GM18520 (cell line): ENCODE data around the gene IQGAP2.

Experiments used
- ATAC-seq: cut with Tn5 transposase; IDR thresholded peaks from one replicate; pipeline ENCODE4 v1.9.1; 2021; ENCODE audit not compliant: unreplicated experiment

IQGAP2 gene

DNA sequence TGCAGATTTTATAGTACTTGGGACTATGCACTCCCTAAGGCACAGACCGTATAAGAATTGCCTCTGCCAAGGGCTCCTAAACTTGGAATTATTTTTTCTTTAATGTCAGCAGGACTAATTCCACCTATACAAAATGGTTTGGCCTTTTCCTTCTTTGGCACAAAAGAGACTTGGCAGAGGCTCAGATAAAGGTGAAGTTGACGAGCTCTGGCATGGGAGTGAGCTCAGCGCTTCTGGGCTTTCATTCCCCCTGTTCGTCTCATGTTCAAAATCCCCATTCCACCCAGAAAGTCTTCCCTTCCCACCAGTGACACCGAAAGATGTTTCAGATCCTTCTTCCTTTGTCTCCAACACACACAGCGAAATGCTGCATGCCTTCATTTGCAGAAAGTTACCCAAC is 158.9 kb downstream of the IQGAP2 start:
- ATAC-seq = no peak

DNA sequence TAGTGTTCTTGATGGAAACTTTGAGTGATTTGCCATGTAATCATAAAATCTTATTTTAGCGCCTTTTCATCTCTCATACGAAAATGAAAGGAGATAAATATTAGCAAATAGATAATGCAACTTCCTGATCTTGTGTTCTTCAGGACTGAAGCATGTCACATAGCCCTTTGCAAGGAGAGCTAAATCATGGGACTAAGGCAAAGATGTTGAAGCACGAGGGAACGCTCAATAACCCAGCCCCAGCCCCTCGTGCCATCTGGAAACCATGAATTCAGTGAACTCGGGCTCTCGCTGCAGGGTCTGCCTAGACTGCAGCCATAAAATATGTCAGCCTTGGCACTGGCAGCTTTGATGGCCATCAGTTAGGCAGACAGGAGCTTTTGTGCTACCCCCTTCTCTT is 161.9 kb downstream of the IQGAP2 start:
- no peak for ATAC-seq

DNA sequence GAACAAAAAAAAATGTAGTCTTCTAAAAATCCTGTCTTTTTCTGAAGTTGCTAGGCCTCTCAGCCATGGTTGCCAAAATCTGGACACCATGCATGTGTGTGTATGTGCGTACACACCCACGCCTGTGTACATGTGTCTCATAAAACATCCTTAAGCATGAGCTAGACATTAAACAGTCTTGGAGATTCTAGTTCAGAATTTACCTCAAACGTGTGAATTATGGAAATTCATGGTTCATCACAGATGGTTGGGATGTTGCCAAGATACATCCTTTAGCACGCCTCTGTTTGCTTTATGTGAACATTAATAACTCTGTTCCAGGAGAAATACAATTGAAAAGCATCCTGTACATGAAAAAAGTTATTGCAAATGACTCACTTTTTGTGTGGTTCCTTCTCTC is 167.1 kb downstream of the IQGAP2 start:
- no peak for ATAC-seq

DNA sequence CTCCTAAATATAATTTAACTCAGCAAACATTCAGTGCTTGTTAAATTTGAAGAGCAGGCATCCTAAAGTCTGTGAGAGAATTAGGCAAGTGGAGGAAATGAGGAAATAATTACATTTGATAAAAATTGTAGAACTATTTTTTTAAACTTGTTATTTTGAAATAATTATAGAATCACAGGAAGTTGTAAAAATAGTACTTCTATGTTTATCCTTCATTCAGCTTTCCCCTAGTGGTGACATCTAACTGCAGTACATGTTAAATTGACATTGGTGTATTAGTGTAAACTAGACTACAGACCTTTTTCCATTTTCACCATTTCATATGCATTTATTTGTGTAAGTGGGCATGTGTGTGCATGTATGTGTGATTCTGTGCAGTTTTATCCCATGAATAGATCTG is 168.5 kb downstream of the IQGAP2 start:
- ATAC-seq = no peak

DNA sequence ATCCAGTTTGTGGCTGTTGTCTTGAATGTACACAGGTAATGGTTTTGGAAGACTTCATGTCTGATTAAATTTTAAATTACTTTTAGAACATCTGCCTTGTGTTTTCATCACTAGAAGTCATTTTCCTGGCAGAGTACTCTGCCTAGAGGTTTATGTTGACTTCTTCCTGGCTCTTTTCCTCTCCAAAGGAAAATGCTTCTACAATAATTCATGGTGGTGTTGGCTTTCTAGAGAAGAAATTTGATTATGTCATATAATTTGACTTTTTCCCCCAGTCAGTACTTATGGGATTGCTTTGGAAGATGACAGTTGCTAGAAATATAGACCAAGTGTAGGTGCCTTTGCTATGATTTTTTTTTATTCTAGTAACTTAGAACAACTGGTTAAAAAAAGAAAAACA is 173.4 kb downstream of the IQGAP2 start:
- no peak for ATAC-seq

DNA sequence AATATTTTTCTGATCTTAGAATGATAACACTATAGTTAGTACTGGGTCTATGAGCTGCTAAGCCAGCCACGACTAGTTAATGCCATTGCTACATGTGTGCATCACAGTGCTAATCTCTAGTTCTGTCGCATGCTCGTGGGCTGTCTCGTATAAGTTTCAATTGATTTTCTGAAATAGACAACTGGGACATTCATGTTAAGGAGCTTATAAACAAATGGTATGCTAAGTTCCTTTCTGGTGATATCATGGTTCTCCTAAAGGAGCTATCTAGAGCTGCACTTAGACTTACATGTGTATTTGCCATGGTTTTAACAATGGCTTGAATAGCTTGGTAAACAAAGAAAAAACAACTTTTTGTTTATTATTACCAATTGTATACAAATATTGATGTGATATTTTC is 173.9 kb downstream of the IQGAP2 start:
- ATAC-seq = no peak

DNA sequence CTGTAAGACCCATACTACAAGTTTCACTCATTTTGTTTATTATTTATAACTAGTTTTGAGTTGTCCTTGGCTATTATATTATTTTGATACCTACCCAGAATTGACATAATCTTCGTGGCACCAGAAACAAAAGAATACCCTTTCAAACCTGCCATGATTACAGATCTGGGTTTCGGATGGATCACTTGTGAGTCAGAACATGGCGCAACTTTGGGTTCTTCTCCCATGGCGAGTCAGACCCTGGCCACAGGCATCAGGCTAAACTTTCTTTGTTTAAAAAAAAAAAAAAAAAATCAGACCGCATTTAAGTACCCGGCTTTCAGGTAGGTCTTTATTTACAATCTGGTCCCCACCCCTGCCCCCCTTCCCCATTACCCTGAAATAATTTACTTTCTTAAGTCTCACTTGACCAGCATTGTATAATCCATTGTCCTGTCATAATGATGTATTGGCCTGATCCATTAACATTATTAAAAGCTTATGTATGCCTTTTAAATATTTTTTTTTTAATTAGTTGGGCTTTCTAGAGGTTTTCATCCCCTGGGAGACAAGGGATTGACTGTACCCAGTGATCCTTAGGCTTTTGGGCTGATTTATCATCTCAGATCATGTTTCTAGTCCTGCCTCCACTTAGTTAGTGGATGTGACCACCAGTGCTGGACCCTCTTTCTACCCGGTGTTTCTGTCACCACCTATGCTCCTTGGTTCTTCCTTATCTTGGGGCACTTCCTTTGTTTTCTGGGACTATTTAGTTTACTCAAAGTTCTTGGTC is 176.3 kb downstream of the IQGAP2 start:
- no peak for ATAC-seq

DNA sequence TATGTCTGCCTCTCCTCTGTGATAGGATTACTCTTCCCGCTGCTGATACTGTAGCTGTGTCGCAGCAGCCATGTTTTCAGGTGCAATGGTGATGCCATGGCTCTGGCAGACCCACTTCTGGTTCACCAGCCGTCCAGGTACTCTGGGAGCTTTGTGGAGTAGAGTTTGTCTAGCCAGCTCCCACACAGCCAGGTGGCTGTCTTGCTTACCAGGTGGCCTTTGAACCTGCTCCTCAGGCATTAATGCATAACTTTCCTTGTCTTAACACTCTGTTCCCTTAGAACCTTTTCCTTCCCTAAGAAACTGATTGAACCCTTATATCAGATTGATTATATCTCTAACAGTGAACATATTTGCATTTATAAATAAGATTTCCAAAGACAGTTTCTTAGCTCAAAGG is 177.9 kb downstream of the IQGAP2 start:
- ATAC-seq = no peak

DNA sequence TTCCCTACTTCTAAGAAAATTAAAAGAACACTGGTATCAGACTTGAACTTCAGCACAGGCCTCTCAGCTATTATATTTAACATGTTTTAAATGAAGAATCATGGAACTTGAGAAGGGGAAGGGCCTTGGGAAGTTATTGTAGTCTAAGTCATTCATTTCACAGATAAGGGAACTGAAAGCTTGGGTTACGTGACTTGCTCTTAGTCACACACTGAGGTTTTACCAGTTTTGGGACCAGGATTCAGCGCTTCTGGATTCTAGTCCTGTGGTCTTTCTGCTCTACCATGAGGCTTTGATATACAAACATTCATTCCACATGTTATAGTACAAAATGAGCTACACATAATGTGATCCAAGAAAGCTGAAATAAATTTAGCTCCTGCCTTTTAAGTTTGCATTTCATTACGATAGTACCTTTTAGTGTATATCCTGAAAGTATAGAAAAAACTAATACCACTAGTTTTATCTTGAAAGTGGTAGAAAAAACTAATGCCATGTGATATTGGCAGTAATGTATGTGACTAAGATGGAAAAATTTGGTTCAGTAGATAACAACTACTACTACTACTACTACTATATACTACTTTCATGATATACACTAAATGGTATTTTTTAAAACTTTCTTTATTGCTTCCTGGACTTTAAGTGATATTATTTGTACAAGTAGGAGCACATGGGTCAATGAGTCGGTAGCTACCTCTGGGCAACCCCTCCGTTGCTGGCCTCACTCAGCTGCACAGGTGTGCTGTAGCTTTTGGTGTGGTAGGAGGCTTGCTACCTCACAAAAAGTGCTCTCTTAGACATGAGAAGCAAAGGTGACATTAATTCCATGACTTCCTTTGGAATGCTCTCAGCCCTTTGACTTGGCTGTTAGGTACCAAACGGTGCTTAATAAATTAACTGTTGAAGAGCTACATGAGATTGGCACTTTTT is 179.4 kb downstream of the IQGAP2 start:
- peak; percentile 73 for ATAC-seq

DNA sequence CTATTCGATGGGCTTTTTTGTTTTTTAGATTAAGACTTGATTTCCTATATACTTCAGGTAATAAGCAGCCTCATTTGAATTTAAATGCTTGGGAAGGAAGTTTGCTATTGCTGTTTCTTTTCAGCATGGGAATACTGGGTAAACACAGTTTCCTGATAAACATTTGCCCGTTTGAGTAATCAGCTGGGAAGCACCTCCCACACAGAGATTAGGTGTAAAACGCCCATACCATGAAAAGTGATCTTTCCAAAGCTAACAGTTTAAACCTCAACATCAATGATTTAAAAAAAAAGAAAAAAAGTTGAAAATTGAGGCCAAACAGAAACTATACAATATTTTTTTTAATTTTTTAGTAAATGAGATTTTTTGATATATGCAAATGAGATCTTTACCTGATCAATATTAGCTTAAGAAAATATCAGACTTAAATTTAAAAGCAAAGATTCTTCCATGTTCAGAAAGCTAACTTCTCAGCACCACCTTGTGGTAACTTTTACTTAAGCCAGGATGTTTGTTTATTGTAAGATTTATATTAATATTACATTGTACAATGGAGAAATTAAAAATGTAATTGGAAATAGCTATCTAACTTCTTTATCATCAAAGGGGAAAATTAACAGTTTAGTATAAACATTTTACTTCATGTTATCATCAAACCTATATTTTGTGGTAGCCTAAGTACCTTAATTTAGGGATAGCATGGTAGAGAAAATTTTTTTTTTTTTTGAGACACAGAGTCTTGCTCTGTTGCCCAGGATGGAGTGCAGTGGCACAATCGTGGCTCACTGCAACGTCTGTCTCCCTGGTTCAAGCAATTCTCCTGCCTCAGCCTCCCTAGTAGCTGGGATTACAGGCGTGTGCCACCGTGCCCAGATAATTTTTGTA is 180.3 kb downstream of the IQGAP2 start:
- no peak for ATAC-seq

DNA sequence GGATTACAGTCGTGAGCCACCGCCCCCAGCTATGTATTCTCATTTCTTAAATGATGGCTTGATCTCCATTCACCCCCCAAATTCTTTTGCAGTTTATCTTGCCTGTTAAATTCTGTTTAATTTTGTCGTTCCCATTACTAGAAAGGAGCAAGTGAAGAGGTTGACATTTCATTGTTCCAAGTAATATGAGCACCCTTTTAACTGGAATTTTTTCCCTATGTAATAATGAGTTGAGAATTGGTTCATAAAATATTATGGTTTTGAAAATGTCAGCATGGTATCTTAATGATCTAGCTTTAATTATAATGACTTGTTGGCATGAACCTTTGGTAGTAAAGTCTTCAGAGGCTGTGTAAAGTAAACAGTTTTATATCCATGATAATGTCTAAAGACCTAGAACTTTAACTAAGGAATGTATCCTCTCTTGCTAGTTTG is 182.7 kb downstream of the IQGAP2 start:
- no peak for ATAC-seq

DNA sequence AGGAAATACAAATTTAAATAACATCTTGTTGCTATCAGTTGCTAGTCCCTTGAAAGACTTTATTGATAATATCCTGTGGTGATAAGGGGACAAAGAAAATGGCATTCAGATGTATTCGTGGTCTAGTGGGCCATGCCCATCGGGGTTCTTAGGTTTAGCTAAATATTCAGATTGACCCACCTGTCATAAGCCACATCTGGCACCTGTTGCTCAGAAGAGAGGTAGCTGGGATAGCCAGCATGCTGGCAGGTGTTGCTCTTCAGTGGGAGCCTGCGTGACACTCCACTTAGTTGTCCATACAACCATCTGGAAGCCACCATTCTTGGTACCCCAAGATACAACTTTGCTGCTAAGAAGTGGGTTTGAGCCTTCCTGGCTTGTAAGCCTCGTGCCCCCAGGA is 183.4 kb downstream of the IQGAP2 start:
- ATAC-seq = no peak

DNA sequence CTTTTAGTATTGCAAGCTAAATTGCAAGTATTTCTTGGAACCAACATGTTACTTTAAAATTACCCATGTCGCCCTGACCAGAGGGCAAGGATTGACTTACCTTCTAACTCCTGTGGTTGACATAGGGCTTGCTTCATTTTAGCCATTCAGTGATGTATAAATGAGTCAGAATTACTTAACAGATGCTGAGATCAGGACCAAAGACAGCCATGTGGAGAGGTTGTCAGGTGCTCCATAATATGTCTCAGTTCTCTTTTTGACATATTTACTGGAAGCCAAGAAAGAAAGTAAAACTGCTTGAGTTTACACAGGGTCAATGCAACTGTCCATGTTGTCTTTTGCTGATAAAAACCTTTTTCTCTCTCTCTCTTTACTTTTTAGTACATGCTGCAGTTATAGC is 186.9 kb downstream of the IQGAP2 start:
- peak; percentile 94 for ATAC-seq

DNA sequence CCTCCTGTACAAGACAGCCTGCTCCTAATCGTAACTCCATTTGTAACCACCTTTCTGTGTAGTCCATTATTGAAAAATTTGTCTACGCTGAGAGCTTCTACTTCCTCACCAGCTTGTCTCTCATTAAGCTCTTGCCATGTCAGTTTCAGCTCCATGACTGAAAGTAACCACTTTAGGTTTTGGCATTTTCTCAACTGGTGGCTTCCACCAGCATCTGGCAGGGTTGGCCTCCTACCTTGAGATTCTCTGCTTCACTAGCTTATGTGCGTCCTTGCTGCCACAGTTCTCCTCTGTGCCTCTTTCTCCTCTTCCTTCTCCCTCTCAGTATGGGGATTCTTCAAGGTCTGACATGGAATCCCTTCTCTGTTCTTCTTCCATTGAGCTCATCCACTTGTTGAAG is 188.3 kb downstream of the IQGAP2 start:
- ATAC-seq = no peak

DNA sequence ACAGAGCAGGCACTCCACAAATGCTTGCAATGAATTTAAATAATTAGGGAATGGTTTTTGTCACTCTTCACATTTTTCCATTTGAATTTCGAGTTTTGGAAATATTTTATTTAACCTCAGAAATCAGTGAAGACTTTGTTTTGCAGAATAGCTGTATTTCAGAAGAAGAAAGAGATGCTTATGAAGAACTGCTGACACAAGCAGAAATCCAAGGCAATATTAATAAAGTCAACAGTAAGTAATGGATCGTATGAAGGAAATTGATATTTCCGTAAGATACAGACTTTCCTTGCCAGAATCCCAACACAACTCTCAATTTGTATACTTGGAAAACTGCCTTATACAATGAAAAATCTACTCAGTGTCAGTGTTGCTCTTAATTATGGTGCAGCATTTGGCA is 189.6 kb downstream of the IQGAP2 start:
- ATAC-seq = no peak

DNA sequence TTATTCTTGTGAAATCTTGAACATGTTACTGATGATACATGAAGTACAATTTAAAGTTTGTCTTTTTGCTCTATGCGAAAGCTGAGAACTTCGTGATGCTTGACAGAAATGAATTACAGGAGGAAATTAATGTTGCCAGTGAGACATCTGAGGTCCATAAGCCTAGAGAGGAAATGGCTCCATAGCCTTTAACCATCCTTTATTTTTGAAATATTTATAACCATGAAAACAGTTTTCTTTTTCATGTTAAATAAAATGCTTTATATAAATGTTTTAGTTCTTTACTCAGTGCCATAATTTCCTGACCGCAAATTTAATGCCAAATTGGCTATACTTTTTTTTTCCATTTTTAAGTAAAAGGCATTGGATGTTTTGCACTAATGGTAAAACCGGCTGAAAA is 191.0 kb downstream of the IQGAP2 start:
- ATAC-seq = no peak

DNA sequence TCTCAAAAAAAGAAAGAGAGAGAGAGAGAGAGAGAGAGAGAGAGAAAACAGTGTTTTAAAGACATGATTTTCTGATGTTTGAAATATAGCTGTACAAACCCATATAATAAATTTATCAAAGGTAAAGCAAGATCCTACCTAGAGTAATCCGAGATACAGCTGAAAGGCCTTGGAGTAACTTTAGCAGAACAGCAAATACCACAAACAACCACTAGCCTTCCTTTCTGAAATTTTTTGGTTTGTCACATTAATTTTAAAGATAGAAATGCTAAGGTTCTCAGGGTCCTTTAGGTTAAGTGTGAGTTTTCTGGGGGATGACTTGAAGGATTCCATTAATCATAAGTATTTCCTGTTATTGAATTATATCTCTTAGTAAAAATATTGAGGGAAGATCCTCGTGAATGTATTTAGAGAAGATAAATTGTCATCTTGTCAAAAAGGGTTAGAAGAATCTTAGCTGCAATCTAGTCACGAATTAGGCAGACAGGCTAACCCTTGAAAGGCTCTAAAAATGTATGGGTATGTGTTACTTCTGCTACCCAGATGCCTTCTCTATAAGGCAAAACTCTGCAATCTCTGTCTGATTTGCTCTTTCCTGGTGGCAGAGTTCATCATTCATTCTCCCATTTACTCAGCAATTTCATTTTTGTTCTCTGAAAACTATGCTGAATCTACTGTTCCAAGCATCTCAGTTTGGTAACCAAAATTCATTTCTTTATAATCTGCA is 192.8 kb downstream of the IQGAP2 start:
- ATAC-seq = no peak

DNA sequence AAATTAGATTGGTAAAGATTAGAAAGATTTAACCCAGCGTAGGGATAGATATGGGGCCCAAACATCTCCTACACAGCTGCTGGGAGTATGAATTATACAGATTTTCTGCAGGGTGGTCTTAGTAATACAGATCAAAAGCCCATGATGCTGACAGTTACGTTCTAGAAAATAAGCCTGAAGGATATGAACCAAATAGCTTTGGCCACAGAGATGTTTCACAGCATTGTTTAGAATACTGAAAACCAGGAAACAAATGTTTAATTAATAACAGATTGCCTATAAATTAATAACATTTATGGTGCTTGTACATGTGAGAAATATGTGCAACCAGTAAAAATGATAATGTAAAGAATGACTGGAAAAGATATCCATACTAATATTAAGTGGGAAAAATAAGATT is 195.4 kb downstream of the IQGAP2 start:
- no peak for ATAC-seq

DNA sequence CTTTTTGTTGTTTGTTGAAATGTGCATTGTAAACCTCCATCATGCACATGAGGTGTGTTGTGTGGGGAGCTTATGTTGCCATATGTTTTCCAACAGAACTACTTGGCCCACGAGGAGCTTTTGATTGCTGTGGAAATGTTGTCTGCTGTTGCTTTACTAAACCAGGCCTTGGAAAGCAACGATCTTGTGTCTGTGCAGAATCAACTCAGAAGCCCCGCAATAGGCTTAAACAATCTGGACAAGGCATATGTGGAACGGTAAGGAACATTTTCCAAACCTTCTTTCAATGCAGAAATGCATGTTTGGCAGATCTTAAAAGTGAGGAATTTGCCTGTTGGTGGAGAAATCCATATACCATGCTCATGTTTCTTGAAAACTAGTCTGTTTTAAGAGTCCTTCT is 197.6 kb downstream of the IQGAP2 start:
- no peak for ATAC-seq

DNA sequence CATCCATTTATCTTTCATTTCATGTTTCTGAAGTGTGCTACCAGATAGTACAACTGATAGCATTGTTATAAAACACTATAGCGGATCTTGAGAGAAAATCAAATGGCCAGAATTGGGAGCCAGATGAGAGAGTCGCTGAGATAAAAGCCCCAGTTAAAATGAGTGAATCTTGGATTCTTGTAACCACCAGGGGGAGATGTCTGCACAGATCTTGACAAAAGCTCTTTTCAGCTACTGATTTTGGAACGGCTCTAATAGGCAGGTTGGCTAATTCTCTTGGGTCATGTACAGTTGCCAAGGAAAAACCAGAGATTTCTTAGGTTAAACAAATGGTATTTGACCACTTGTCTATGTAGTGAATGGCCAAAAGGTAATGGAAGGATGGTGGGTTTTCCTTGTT is 198.4 kb downstream of the IQGAP2 start:
- ATAC-seq = no peak
